ENCODE measurements around the gene ASTN2. TPM values are rescaled to one million over a fixed set of nuclear protein-coding genes. Genes with fewer than 3 reads are reported as not detected.

Gene ASTN2
- total RNA-seq, 1 experiment from 2014 or later, result 4.8 TPM

DNA sequence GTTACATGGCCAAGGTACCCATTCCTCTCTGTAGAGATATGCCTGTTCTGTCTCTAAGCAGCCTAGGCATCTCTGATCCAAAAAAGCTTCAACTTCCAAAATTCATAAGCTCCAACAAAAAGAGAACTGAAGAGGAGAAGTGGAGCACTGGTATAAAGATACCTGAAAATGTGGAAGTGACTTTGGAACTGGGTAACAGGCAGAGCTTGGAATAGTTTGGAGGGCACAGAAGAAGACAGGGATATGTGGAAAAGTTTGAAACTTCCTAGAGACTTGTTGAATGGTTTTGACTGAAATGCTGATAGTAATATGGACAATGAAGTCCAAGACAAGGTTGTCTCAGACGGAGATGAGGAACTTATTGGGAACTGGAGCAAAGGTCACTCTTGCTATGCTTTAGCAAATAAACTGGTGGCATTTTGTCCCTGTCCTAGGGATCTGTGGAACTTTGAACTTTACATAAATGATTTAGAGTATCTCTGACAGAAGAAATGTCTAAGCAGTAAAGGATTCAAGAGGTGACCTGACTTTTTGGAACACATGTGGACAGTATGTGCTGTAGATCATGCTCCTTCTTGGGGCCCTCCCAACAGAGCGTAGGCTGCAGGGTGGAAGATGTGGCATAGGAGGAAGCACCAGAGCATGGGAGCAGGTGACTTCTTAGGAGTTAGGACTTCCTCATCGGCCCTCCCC lies 889.9 kb downstream of the ASTN2 start:
- Histone ChIP-seq H3K36me3 (ENCODE audit: control insufficient read depth in 1 of 2, insufficient read depth in 2 of 2, low read length in 2 of 2) (no peaks in the 10 kb centered on the region), H3K27ac (ENCODE audit: low read depth, low read length) (no peak overlapping the region), H3K9ac (ENCODE audit: low read length) (no peak overlapping the region), H3K4me3 (replicated peaks in 1 of 2; ENCODE audit: low read depth in 1 of 2, low read length in 2 of 2) (no peak overlapping the region), H3K9me3 (ENCODE audit: control insufficient read depth in 1 of 2, insufficient read depth in 1 of 2, low read depth in 1 of 2, low read length in 2 of 2) (no peaks in the 10 kb centered on the region), H4K20me1 (ENCODE audit: insufficient read depth) (no peaks in the 10 kb centered on the region), H3K9me2 (ENCODE audit: insufficient read depth) (no peaks in the 10 kb centered on the region), H3K4me1 (ENCODE audit: control insufficient read depth in 1 of 2, insufficient read depth in 2 of 2, low read length in 2 of 2) (no peaks in the 10 kb centered on the region), H3K79me2 (ENCODE audit: insufficient read depth, low read length) (no peaks in the 10 kb centered on the region), H3K27me3 (ENCODE audit: insufficient read depth, low read length) (no peaks in the 10 kb centered on the region), H3K4me2 (ENCODE audit: low read length) (no peak overlapping the region), H2AFZ (ENCODE audit: low read depth, low read length, poor library complexity, severe bottlenecking) (no peak overlapping the region)
- DNase-seq (ENCODE audit: low read depth, low spot score), result no peak
- ChIA-PET RAD21 (ENCODE audit: low non-redundant PET in 1 of 2, low total read pairs in 2 of 2, uncharacterized antibody in 2 of 2, unreplicated experiment in 2 of 2) (no interaction called here), POLR2A (no interaction called here), CTCF (no interaction called here)
- ATAC-seq, result no peak
- no TSS peak for BruUV-seq (replicated peaks)
- intact Hi-C loops (cut with micrococcal nuclease), result no loop called here
- no peak for TF ChIP-seq POLR2A (IDR thresholded peaks at IDR 0.05; ENCODE audit: borderline replicate concordance, extremely low read depth, insufficient read depth, insufficient read length)
- TF ChIP-seq MAX (IDR thresholded peaks at IDR 0.05), result no peak
- no peak for TF ChIP-seq ZFX (IDR thresholded peaks at IDR 0.05)
- no peak for TF ChIP-seq EZH2phosphoT487 (IDR thresholded peaks at IDR 0.05; ENCODE audit: borderline replicate concordance)
- no peak for TF ChIP-seq FOSL1 (IDR thresholded peaks at IDR 0.05; ENCODE audit: low read depth)
- TF ChIP-seq TCF7L2 (IDR thresholded peaks at IDR 0.05; ENCODE audit: borderline replicate concordance, extremely low read depth, insufficient read depth, insufficient read length), result no peak
- TF ChIP-seq, protein P1, sequence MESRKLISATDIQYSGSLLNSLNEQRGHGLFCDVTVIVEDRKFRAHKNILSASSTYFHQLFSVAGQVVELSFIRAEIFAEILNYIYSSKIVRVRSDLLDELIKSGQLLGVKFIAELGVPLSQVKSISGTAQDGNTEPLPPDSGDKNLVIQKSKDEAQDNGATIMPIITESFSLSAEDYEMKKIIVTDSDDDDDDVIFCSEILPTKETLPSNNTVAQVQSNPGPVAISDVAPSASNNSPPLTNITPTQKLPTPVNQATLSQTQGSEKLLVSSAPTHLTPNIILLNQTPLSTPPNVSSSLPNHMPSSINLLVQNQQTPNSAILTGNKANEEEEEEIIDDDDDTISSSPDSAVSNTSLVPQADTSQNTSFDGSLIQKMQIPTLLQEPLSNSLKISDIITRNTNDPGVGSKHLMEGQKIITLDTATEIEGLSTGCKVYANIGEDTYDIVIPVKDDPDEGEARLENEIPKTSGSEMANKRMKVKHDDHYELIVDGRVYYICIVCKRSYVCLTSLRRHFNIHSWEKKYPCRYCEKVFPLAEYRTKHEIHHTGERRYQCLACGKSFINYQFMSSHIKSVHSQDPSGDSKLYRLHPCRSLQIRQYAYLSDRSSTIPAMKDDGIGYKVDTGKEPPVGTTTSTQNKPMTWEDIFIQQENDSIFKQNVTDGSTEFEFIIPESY (IDR thresholded peaks at IDR 0.05; ENCODE audit: extremely low read depth, insufficient replicate concordance, low read length), result no peak
- TF ChIP-seq CBX3 (IDR thresholded peaks at IDR 0.05; ENCODE audit: low read depth), result no peak
- no peak for TF ChIP-seq RAD21 (IDR thresholded peaks at IDR 0.05; ENCODE audit: low read depth)
- no peak for TF ChIP-seq ZNF274 (IDR thresholded peaks at IDR 0.05; ENCODE audit: low read depth, low read length)
- TF ChIP-seq ELF1 (IDR thresholded peaks at IDR 0.05; ENCODE audit: borderline replicate concordance, low read depth), result no peak
- no peak for TF ChIP-seq CEBPB (IDR thresholded peaks at IDR 0.05; ENCODE audit: low read depth)
- no peak for TF ChIP-seq YY1 (IDR thresholded peaks at IDR 0.05; ENCODE audit: extremely low read depth, insufficient replicate concordance, low read depth, low read length)
- no peak for TF ChIP-seq SP1 (IDR thresholded peaks at IDR 0.05; ENCODE audit: low read depth)
- no peak for TF ChIP-seq SRF (IDR thresholded peaks at IDR 0.05; ENCODE audit: low read depth)
